Fibroblast of pulmonary artery (primary cell): ENCODE measurements around the gene TMEM150B.

Experiments
- DNase-seq: peaks from one replicate; pipeline ENCODE4 v3.0.0-alpha.2; 2010; ENCODE audit warnings: low read depth
- H3K4me3 ChIP-seq: replicated peaks from 2 replicates; pipeline ENCODE4 v1.5.1; 2011; ENCODE audit warnings: low read depth, mild to moderate bottlenecking, control low read depth, low read length, moderate library complexity
- CTCF ChIP-seq: IDR thresholded peaks from 2 replicates; pipeline ENCODE4 v1.5.1; 2011; ENCODE audit warnings: mild to moderate bottlenecking, control low read depth, low read length, inconsistent platforms; ENCODE audit errors: missing control alignments

Gene TMEM150B

DNA sequence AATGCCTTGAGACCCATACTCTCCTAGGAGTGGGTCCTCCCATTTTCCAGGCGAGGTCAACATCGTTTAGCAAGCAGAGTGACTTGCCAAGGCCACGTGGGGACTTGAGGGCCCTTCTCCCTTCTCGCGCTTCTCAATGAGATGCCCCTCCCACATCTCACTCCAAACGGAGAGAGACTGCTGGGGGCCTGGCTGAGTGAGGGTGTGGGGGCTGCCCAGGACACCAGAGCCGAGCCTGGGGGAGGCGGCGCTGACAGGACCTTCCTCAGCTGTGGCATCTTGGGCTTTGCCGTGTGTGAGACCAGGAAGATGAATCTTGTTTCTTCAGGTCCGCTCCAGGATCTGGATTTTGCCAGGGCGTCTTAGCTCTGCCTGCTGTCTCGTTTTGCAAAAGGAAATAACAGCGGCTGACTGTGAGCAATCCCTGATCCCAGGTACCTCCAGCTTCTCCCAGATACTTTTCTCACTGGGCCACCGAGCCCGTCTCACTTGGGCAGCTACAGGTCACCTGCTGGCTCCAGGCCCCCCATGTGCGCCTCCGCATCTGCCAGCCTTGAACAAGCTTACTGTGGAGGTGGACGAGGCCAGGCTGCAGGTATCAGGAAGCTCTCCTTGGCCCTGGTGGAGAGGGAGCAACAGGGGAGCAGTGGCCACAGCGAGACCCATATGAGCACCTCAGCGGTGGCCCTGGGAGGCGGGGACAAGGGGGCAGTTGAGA, 23.3 kb upstream of the TMEM150B start:
- no peak for DNase-seq
- no peak overlapping the region for H3K4me3 ChIP-seq
- no peak for TF ChIP-seq CTCF

- DNase-seq = no peak
- TF ChIP-seq CTCF = no peak
- no peak overlapping the region for H3K4me3 ChIP-seq
These were observed 22.4 kb upstream of the TMEM150B start for GRCh38 chr19:55347442-55348009.

DNA sequence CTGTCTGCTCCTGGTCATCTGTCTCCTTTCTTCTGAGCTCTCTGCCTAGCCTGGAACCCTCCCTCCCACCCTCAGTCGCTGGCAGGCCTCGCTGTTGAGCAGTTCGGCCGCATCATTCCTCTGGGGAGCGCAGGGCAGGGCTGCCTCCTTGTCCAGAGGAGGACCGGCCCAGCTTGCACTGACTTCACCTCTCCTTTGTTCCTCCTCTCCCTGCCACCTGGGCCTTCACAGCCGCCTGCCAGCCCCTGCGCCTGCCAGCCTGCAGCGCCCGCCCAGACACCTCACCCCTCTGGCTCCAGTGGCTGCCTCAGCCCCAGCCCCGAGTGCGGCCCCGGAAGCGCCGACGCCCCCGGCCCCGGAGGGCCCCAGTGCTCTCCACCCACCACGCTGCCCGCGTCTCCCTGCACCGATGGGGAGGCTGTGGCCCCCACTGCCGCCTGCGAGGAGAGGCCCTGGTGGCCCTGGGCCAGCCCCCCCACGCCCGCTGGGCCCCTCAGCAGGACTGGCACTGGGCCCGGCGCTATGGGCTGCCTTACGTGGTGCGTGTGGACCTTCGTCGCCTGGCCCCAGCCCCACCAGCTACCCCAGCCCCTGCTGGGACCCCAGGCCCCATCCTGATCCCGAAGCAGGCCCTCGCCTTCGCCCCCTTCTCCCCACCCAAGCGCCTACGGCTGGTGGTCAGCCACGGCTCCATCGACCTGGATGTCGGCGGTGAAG, 21.7 kb upstream of the TMEM150B start:
- no peak for TF ChIP-seq CTCF
- no peak for DNase-seq
- H3K4me3 ChIP-seq = no peak overlapping the region

DNA sequence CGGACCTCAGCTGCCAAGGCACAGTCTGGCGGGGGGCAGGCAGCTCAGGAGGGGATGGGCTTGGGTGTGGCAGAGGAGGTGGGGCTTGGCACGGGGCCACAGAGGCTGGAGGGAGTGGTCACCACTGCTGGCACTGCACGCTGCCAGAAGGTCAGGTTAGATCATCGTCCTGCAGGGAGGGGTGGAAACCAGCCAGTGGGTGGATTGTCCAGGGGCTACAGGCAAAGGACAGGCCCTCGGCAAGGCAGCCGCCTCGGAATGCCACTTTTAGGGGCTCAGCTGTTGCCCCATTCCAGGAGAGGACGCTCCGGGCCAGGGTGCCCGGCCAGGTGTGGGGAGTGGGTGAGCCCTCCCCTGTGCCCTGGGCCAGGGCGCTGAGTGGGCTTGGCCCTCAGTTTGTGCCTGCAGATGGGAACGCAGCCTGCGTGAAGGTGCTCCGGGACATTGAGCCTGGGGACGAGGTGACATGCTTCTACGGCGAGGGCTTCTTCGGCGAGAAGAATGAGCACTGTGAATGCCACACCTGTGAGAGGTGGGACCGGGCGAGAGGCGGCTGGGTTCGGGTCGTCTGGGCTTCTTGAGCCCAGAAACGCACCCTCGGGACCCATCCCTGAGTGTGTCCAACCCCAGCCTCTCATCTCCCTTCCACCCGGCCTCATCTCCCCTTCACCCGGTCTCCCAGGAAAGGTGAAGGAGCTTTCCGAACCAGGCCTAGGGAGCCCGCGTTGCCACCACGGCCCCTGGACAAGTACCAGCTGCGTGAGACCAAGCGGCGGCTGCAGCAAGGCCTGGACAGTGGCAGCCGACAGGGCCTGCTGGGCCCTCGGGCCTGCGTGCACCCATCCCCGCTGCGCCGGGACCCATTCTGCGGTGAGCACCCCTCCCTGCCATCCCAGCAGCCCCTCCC, 20.9 kb upstream of the TMEM150B start:
- DNase-seq = peak; percentile 35
- no peak overlapping the region for H3K4me3 ChIP-seq
- TF ChIP-seq CTCF = no peak

GRCh38 chr19:55345101-55345817, 20.1 kb upstream of the TMEM150B start:
- DNase-seq = no peak
- TF ChIP-seq CTCF = no peak

DNA sequence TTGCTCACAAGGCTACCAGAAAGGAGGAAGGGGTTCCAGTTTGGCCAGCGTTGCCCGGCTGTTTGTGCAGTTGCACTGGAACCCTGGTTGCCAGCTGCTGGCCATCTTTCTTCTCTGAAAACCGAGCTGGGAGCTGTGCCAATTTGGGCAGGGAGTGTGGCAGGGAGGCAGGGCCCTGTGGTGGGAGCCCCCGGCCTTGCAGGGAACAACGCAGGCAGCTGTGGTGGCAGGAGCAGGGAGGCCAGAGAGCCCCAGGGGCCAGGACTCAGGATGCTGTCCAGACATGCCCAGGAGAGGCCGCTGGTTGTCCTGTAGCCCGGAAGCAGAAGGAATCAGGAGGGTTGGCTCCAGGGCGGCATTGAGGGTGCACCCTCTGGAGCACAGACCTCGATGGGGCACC, 19.3 kb upstream of the TMEM150B start:
- TF ChIP-seq CTCF = no peak
- no peak for DNase-seq
- no peak overlapping the region for H3K4me3 ChIP-seq

More at GRCh38 chr19:55345101-55345817, 20.1 kb upstream of the TMEM150B start:
- H3K4me3 ChIP-seq = no peak overlapping the region
